ENCODE measurements around the gene AQR. TPM values are rescaled to one million over a fixed set of nuclear protein-coding genes. Genes with fewer than 3 reads are reported as not detected.
"Not testable (repeated sequence)": the region's sequence is repeated elsewhere in the genome, so short reads cannot be mapped to it uniquely, and the experiment has no call there.

The AQR gene
- total RNA-seq, 4 donors from 2014 or later: 23.3 to 31.7 (median 27.2) TPM

DNA sequence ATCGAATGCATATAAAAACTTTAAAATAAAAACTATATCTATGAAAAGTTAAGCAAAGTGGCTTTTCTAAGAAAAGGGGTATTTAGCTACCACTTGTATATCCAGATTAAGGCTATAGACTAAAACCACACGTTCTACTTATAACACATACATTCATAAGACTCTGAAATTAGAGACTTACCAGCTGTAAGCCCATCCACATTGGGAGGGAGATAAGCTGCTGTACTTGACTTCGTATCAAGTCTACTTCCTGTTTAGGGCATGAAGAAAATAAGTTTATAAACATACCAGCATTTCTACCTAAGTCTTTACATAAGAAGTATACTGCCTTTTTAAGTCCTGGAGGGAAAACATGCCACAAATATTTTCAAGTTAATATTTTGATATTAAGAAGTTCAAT, 27.7 kb downstream of the AQR start:
- DNase-seq (ENCODE audit: low spot score) (no peak), ATAC-seq (ENCODE audit: low FRiP score) (no peak)

DNA sequence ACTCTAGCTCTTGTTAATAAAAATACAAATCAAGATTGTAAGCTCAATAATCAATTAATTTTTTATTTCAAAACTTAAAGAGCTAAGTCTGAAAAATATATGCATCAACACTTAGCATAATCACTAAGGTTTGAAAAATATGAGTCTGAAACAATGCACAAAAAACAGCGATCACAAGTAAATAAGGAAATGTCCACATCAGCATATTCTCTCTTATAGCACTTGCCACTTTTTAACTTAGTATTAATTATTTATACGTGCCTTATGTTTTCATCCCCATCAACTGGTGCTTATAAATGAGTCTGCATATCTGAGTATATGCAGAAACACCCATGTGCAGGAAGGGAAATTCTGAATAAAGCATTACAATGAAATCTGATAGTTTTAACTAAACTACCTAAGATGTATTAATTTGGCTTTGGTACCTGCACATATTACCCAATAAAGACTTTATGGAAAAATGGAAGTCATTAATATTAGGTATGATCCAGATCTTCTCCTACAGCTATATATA, 28.3 kb downstream of the AQR start:
- TF ChIP-seq, protein P1, sequence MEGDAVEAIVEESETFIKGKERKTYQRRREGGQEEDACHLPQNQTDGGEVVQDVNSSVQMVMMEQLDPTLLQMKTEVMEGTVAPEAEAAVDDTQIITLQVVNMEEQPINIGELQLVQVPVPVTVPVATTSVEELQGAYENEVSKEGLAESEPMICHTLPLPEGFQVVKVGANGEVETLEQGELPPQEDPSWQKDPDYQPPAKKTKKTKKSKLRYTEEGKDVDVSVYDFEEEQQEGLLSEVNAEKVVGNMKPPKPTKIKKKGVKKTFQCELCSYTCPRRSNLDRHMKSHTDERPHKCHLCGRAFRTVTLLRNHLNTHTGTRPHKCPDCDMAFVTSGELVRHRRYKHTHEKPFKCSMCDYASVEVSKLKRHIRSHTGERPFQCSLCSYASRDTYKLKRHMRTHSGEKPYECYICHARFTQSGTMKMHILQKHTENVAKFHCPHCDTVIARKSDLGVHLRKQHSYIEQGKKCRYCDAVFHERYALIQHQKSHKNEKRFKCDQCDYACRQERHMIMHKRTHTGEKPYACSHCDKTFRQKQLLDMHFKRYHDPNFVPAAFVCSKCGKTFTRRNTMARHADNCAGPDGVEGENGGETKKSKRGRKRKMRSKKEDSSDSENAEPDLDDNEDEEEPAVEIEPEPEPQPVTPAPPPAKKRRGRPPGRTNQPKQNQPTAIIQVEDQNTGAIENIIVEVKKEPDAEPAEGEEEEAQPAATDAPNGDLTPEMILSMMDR (IDR thresholded peaks at IDR 0.05): no peak

More for the DNA sequence above, 27.7 kb downstream of the AQR start:
- TF ChIP-seq, protein P1 (IDR thresholded peaks at IDR 0.05): no peak

DNA sequence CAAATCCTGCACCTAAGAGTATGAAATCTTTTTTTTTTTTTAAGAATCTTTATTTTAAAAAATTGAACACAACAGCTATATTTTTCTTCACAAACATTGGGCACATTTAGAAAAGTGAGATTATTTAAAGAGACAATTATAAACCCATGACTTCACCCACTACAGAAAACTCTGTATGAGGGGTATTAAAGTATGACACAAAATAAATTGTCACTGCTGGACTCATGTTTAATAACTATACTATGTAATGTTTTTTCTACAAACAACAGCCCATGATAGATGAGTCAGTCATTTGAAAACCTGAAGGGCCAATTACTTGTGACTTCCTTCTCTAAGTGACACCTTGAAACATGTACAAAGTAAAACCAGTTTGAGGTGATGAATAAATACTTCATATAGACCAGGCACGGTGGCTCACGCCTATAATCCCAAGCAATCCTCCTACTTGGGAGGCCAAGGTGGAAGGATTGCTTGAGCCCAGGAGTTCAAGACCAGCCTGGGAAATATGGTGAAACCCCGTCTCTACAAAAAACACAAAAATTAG, 36.0 kb downstream of the AQR start:
- TF ChIP-seq, protein P1 (IDR thresholded peaks at IDR 0.05): no peak
- DNase-seq (ENCODE audit: low spot score): no peak
- ATAC-seq (ENCODE audit: low FRiP score): no peak

More for the DNA sequence above, 28.3 kb downstream of the AQR start:
- ATAC-seq (ENCODE audit: low FRiP score) (no peak), DNase-seq (ENCODE audit: low spot score) (no peak)

DNA sequence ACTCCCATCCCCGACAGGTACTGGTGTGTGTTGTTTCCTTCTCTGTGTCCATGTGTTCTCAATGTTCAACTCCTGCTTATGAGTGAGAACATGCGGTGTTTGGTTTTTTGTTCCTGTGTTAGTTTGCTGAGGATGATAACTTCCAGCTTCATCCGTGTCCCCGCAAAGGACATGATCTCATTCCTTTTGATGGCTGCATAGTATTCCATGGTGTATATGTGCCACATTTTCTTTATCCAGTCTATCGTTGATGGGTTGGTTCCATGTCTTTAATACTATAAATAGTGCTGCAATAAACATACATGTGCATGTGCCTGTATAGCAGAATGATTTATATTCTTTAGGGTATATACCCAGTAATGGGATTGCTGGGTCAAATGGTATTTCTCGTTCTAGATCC, 41.2 kb downstream of the AQR start:
- not testable (repeated sequence) for ATAC-seq (ENCODE audit: low FRiP score); DNase-seq (ENCODE audit: low spot score)

DNA sequence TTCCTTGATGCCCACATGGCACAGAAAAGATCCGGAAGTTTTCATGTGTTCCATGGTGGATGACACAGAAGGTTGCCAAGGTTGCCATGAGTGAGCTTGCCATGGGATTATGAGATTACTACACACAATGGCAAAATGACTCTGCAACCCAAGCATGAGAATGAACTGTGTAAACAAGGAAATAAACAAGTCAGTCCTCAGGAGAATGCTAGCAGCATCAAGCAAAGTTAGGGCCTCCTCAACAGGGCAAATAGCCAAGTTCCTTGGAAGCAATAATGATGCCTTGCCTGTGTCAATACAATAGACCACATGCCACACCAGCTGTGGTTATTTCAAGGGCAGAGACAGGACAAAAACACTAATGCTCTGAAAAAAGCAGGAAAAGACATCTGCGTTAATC, 41.8 kb downstream of the AQR start:
- ATAC-seq (ENCODE audit: low FRiP score): no peak
- DNase-seq (ENCODE audit: low spot score): no peak
- TF ChIP-seq, protein P1 (IDR thresholded peaks at IDR 0.05): no peak

DNA sequence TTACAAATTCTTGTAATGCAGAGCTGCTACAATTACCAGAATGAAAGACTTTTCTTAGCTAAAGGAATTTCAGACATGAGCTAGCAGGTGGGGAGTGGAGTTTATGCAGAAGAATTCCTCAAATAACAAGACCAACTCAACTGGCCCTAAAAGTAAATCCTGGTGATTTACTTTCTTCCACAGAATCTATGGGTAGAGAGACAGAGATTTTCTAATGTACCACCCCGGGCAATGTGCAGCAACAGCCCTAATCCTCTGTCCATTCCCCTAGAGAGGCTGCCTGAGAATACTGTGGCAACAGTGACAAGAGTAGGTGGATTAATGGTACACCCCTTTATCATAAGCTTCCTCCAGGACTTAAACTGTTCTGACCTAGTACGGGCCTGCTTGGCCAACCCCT, 55.2 kb downstream of the AQR start:
- no peak for DNase-seq (ENCODE audit: low spot score)
- no peak for ATAC-seq (ENCODE audit: low FRiP score)
- TF ChIP-seq, protein P1 (IDR thresholded peaks at IDR 0.05): no peak

DNA sequence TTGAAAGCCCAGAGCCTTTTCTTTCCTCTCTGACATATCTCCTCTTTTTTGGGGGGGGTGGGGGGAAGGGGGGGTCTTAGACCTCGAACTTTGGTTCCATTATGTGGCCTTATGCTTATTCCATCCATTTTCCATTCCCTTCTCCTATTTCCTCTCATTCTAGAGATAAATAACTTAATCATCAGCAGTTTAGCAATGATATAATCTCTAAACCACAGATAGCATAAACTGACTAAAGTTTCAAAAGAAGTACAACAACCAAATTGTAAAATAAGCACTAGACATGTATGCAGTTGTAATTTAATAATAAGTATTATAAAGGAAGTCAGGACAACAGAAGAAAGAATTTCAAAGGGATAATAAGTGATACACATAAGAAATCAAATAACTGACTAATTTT, 64.5 kb downstream of the AQR start:
- TF ChIP-seq, protein P1 (IDR thresholded peaks at IDR 0.05): no peak
- DNase-seq (ENCODE audit: low spot score): no peak
- ATAC-seq (ENCODE audit: low FRiP score): no peak
